Hematopoietic multipotent progenitor cell treated with erythropoietin and hydrocortisone succinate and interleukin-3 and kit ligand, for 6 days (in vitro differentiated cells): ENCODE data around the gene FGF2.
"Not testable (repeated sequence)": the region's sequence is repeated elsewhere in the genome, so short reads cannot be mapped to it uniquely, and the experiment has no call there.

ENCODE experiments used
- DNase-seq: peaks from one replicate; pipeline ENCODE4 v3.0.0-alpha.2; 2015

FGF2 gene

GRCh38 chr4:122826553-122827257, at the start of gene FGF2:
Gene FGF2, plus strand, starts transcription at chr4:122826831. Its CDS starts 344 bp downstream, at chr4:122827175.
- peak; percentile 40 for DNase-seq

DNA sequence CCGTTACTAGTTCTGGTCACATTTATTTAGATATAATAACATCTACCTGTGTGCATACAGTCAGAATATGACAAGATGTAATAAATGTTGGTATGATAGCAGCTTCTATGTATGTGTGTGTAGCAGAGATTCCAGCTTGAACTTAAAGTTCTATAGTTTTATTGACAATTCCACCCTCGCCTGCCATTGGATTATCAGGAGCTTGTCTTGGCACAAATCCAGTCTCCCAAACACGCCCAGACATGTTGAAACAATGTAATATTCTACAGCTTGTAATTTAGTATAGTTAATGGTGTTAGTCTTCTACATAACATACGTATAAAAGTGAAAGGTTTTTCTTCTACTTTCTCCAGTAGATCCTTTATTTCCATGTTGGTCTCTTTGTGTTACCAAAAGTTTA, 49.7 kb upstream of the FGF2 start:
- no peak for DNase-seq

- DNase-seq: no peak
Measured at GRCh38 chr4:122777846-122778673, 48.6 kb upstream of the FGF2 start.

DNA sequence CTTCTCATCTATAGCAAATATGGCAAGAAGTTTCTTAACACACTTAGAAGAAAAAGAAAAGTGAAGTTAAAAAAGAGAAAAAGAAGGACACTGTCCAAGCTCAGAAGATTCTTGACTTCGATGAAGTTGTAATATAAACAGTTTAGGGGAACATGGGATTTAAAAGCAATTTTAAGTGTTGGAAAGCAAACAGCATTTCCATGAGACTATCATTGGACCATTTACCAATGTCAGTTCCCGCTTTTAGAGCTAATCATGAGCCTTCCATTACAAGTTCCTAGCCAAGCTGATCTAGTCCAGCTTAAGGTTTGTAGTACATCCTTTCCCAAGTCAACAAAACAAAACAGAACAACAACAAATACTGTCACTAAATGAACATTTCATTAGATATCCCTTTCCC, 45.1 kb upstream of the FGF2 start:
- DNase-seq: no peak

- peak; percentile 69 for DNase-seq
Measured at GRCh38 chr4:122783301-122784215, 43.1 kb upstream of the FGF2 start.

- no peak for DNase-seq
Measured at GRCh38 chr4:122784261-122784660, 42.4 kb upstream of the FGF2 start.

DNA sequence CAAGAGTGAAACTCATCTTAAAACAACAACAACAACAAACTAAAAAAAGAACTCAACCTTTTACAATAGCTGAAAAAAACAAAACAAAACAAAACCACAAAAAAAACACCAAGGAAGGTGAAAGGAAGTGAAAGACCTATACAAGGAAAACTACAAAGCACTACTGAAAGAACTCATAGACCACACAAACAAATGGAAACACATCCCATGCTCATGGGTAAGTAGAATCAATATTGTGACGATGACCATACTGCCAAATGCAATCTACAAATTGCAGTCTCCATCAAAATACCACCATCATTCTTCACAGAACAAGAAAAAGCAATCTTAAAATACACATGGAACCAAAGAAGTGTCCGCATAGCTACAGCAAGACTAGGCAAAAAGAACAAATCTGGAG, 41.5 kb upstream of the FGF2 start:
- DNase-seq: no peak

DNA sequence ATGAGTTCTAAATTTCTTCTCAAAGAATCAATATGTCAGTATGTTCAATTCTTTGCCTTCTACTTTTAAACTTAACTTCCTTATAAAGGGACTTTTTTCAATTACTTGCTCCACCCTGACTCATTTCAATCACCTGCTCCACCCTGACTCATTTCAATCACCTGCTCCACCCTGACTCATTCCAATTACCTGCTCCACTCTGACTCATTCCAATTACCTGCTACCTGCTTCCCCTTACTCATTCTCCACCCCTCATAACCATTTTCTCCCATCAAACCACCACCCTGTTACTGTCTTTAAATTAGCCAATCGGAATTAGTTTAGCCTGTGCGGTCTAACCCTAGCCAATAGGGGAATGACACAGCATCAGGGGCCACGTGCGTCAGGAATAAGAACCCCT, 40.3 kb upstream of the FGF2 start:
- not testable (repeated sequence) for DNase-seq

DNA sequence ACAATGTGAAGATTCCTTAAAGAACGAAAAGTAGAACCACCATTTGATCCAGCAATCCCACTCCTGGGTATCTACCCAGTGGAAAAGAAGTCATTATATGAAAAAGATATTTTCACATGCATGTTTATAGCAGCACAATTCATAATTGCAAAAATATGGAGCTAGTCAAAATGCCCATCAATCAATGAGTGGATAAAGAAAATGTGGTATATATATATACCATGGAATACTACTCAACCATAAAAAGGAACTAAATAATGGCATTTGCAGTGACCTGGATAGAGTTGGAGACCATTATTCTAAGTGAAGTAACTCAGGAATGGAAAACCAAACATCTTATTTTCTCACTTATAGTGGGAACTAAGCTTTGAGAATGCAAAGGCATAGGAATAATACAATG, 39.7 kb upstream of the FGF2 start:
- DNase-seq: not testable (repeated sequence)

GRCh38 chr4:122787940-122788339, 38.7 kb upstream of the FGF2 start:
- no peak for DNase-seq

DNA sequence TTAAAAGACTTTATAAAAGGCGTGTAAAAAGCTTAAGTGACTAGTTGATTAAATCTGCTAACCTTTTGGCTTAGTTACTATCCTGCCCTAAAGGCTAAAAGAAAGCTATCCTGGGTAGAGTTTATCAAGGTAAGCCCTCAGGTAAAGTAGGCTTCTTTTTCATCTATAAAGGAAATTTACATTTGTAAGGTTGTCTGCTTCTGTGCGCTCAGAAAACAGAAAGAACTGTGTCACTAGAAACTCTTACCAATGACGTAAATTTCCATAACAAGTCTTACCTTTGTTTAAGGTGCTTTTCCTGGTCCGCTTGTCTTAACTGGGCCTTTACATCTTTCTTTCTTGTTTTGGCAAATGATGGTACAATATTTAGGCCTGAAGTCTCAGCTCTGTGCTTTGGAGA, 37.7 kb upstream of the FGF2 start:
- DNase-seq: no peak

DNA sequence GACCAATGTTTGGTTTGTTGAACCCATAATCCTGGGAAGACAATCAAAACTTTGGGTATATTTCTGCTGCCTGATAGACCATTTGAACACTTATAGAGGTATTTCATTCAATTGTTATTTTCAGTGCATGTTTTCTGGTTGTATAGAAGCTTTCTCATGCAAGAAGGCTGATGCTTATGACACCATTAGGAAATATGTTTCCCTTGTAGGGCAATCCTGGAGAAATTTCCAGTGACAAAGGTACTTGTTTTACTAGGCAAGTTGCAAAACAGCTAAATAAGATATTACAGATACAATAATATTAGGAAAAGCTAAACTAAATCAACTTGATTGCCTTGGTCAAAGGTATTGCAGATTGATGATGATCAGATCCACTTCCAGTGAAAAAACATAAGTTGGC, 32.8 kb upstream of the FGF2 start:
- DNase-seq: no peak

DNA sequence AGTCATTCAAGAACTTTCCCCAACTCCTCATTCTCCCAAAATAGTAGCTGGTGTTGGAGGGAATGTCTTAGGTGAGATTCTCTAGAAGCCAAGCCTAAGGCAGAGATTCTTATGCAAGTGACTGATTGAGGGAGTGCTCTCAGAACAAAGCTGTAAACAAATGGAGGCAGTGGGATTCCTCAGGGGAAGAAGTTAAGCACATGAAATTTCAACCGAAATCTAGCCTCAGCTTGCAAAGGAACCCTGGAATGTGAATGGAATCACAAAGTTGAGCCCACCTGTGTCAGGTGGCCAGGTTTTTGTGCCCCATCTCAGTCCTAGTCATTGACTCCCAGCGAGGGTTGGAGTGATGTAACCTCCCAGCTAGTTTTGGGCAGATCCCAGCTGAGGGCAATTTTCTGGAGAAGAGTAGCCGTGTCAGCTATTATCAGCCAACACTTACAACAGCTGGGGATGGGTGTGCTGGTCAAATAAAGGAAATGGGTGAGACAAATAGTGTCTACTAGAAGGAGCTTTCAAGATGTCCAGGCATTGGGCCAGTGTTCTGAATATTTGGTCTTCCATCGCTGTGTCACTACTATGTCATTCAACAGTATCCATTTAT, 29.7 kb upstream of the FGF2 start:
- DNase-seq: no peak

DNA sequence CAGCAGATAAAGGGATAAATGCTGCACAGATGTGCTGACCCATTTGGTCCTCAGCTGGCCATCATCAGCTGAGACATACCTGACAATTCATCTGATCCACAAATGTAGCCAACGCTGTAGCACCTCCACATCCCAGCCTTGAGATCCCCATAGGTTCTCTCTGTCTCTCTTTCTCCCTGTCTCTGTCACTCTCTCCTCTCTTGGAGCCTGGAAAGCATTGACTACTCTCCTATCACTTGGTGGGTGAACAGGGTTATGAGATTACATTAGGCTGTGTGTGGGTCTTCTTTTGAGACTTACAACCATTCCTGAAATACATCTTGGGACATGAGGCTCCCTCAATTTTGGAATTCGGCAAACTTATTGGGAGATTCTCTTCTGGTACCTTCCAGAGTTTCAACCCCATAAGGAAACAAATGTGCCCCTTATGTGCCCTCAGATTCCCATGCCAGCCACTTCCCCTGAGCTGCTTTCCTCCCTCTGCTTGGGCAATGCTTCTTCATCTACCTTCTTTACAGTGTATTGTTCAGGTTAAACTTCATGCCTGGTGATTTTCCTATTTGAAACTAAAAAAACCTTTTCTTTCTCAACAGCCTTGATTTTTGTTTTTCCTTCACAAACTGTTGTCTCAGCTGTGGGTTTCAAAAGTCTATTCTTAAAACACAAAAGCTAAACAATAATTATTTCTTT, 29.1 kb upstream of the FGF2 start:
- no peak for DNase-seq

DNA sequence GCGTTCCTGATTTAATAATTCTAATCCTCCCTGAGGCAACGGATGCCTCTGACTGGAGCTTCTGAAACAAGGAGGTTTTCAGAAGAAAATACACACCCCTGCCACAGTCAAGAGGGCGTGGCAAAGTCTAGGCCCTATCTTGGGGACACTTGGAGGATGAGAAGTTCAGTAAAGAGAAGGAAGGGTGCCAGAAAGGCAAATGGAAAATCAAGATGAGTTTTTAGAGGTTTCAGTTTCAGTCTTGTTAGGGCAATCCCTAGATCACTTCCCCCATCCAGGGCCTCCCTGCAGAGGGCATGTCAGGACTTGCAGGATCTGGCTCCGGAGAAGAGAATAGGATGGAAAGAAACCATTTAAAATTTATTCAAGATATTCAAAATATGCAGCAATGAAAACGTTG, 28.5 kb upstream of the FGF2 start:
- DNase-seq: peak; percentile 88

- DNase-seq: no peak
Measured at GRCh38 chr4:122798917-122799316, 27.7 kb upstream of the FGF2 start.

DNA sequence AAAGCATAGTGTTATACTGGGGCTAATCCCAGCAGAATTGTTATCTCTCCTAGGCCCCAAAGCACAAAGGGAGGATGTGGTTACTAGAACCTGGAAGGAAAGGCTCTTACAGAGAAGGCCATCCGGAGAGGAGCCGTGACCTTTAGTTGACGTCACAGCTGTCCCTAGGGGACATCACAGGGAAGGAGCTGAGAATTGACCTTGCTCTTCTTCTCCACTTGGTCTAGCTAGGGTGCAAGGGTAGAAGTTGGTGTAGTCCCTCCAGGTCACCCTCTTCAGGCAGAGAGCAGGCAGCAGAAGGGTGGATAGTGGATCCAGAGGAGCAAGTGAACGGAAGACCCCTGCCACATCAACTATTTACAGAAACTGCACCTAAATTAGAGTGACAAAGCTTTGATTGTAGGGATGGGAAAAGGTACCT, 22.8 kb upstream of the FGF2 start:
- DNase-seq: no peak

- DNase-seq: no peak
Measured at GRCh38 chr4:122806981-122807679, 19.5 kb upstream of the FGF2 start.

DNA sequence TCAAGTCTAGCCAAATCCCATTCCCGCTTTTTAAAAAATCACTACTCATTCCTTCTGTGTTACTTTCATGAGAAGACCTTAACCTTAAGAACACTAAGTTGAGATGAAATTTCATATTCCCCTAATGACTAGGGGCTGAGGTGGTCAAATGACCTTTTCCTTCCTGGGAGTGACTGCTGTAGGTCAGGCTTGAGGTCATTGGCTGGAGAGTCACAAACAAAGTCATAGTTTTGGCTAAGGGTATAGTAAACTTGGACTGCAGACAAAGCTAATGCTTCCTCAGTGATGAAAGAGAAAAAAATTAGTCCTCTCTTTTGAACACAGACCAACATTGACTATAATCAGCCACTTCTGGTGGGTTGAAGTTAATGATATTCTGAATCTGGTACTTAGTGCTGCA, 16.0 kb upstream of the FGF2 start:
- no peak for DNase-seq

- DNase-seq: not testable (repeated sequence)
Measured at GRCh38 chr4:122811781-122812180, 14.8 kb upstream of the FGF2 start.

GRCh38 chr4:122812823-122813222, 13.8 kb upstream of the FGF2 start:
- DNase-seq: not testable (repeated sequence)

GRCh38 chr4:122814426-122814825, 12.2 kb upstream of the FGF2 start:
- DNase-seq: no peak
